ENCODE results near the gene CHTOP.
A peak's percentile ranks its signal among the peaks of the same experiment; 100 is the strongest.

The CHTOP gene

GRCh38 chr1:153679337-153680119, 45.7 kb downstream of the CHTOP start:
- Histone ChIP-seq H3K9me3 (ENCODE audit: insufficient read depth, low read depth, low read length) (no peaks in the 10 kb centered on the region), H3K27ac (ENCODE audit: low read depth, low read length) (no peak overlapping the region), H3K4me1 (ENCODE audit: insufficient read depth, low read length) (peaks cover 5% of the 10 kb centered on the region; the same call in 1 of the 2 replicates), H3K27me3 (ENCODE audit: insufficient read depth, low read length) (peaks cover 40% of the 10 kb centered on the region), H3K36me3 (ENCODE audit: insufficient read depth, low read length) (no peaks in the 10 kb centered on the region), H3K4me3 (ENCODE audit: low read length) (peak overlapping the region; percentile 65), H3K9ac (ENCODE audit: low read depth, low read length) (no peak overlapping the region)
- under 1% methylated on average over 73 of the region's 73 CpGs for WGBS

- Histone ChIP-seq H3K36me3 (ENCODE audit: insufficient read depth, low read length) (no peaks in the 10 kb centered on the region), H3K4me3 (ENCODE audit: low read length) (peak overlapping the region; percentile 65), H3K9me3 (ENCODE audit: insufficient read depth, low read depth, low read length) (no peaks in the 10 kb centered on the region), H3K9ac (ENCODE audit: low read depth, low read length) (no peak overlapping the region), H3K27ac (ENCODE audit: low read depth, low read length) (no peak overlapping the region), H3K27me3 (ENCODE audit: insufficient read depth, low read length) (peaks cover 40% of the 10 kb centered on the region), H3K4me1 (ENCODE audit: insufficient read depth, low read length) (peaks cover 5% of the 10 kb centered on the region; the same call in 1 of the 2 replicates)
- WGBS = 2% methylated on average over 9 of the region's 10 CpGs
Observed at GRCh38 chr1:153680120-153680403, 46.2 kb downstream of the CHTOP start.

- Histone ChIP-seq H3K9me3 (ENCODE audit: insufficient read depth, low read depth, low read length) (no peaks in the 10 kb centered on the region), H3K4me1 (ENCODE audit: insufficient read depth, low read length) (peaks cover 5% of the 10 kb centered on the region; the same call in 1 of the 2 replicates), H3K9ac (ENCODE audit: low read depth, low read length) (no peak overlapping the region), H3K4me3 (ENCODE audit: low read length) (no peak overlapping the region), H3K27me3 (ENCODE audit: insufficient read depth, low read length) (peaks cover 40% of the 10 kb centered on the region), H3K27ac (ENCODE audit: low read depth, low read length) (no peak overlapping the region), H3K36me3 (ENCODE audit: insufficient read depth, low read length) (peaks cover 9% of the 10 kb centered on the region)
- WGBS = 93% methylated on average over 7 of the region's 7 CpGs
Observed at GRCh38 chr1:153682730-153683129, 48.9 kb downstream of the CHTOP start.

- no peak overlapping the region for H3K4me3 ChIP-seq (ENCODE audit: low read length)
- H3K9ac ChIP-seq (ENCODE audit: low read depth, low read length) = no peak overlapping the region
- no peak overlapping the region for H3K27ac ChIP-seq (ENCODE audit: low read depth, low read length)
- peaks cover 28% of the 10 kb centered on the region for H3K27me3 ChIP-seq (ENCODE audit: insufficient read depth, low read length)
- H3K36me3 ChIP-seq (ENCODE audit: insufficient read depth, low read length) = peaks cover 14% of the 10 kb centered on the region
- H3K9me3 ChIP-seq (ENCODE audit: insufficient read depth, low read depth, low read length) = no peaks in the 10 kb centered on the region
- no peaks in the 10 kb centered on the region; the same call in 1 of the 2 replicates for H3K4me1 ChIP-seq (ENCODE audit: insufficient read depth, low read length)
- 88% methylated on average over 5 of the region's 5 CpGs for WGBS
Observed at GRCh38 chr1:153683854-153684253, 50.0 kb downstream of the CHTOP start.

- WGBS = 89% methylated on average over 12 of the region's 12 CpGs
- Histone ChIP-seq H3K9ac (ENCODE audit: low read depth, low read length) (no peak overlapping the region), H3K4me1 (ENCODE audit: insufficient read depth, low read length) (no peaks in the 10 kb centered on the region; the same call in 1 of the 2 replicates), H3K9me3 (ENCODE audit: insufficient read depth, low read depth, low read length) (no peaks in the 10 kb centered on the region), H3K27ac (ENCODE audit: low read depth, low read length) (no peak overlapping the region), H3K4me3 (ENCODE audit: low read length) (no peak overlapping the region), H3K27me3 (ENCODE audit: insufficient read depth, low read length) (peaks cover 18% of the 10 kb centered on the region), H3K36me3 (ENCODE audit: insufficient read depth, low read length) (peaks cover 14% of the 10 kb centered on the region)
Observed at GRCh38 chr1:153684892-153685291, 51.0 kb downstream of the CHTOP start.

GRCh38 chr1:153685544-153686340, 51.9 kb downstream of the CHTOP start:
- 87% methylated on average over 11 of the region's 11 CpGs for WGBS
- Histone ChIP-seq H3K27ac (ENCODE audit: low read depth, low read length) (no peak overlapping the region), H3K36me3 (ENCODE audit: insufficient read depth, low read length) (peaks cover 14% of the 10 kb centered on the region), H3K4me3 (ENCODE audit: low read length) (no peak overlapping the region), H3K9ac (ENCODE audit: low read depth, low read length) (no peak overlapping the region), H3K4me1 (ENCODE audit: insufficient read depth, low read length) (no peaks in the 10 kb centered on the region), H3K9me3 (ENCODE audit: insufficient read depth, low read depth, low read length) (no peaks in the 10 kb centered on the region), H3K27me3 (ENCODE audit: insufficient read depth, low read length) (peaks cover 10% of the 10 kb centered on the region)

- Histone ChIP-seq H3K4me3 (ENCODE audit: low read length) (no peak overlapping the region), H3K9me3 (ENCODE audit: insufficient read depth, low read depth, low read length) (no peaks in the 10 kb centered on the region), H3K27me3 (ENCODE audit: insufficient read depth, low read length) (no peaks in the 10 kb centered on the region), H3K4me1 (ENCODE audit: insufficient read depth, low read length) (no peaks in the 10 kb centered on the region), H3K36me3 (ENCODE audit: insufficient read depth, low read length) (peaks cover 14% of the 10 kb centered on the region), H3K9ac (ENCODE audit: low read depth, low read length) (no peak overlapping the region), H3K27ac (ENCODE audit: low read depth, low read length) (no peak overlapping the region)
- WGBS = 90% methylated on average over 16 of the region's 16 CpGs
Observed at GRCh38 chr1:153687346-153688125, 53.7 kb downstream of the CHTOP start.

- Histone ChIP-seq H3K4me3 (ENCODE audit: low read length) (no peak overlapping the region), H3K27me3 (ENCODE audit: insufficient read depth, low read length) (no peaks in the 10 kb centered on the region), H3K27ac (ENCODE audit: low read depth, low read length) (no peak overlapping the region), H3K9me3 (ENCODE audit: insufficient read depth, low read depth, low read length) (no peaks in the 10 kb centered on the region), H3K36me3 (ENCODE audit: insufficient read depth, low read length) (peaks cover 14% of the 10 kb centered on the region), H3K4me1 (ENCODE audit: insufficient read depth, low read length) (no peaks in the 10 kb centered on the region), H3K9ac (ENCODE audit: low read depth, low read length) (no peak overlapping the region)
- 89% methylated on average over 7 of the region's 7 CpGs for WGBS
Observed at GRCh38 chr1:153688276-153688675, 54.4 kb downstream of the CHTOP start.

- no peaks in the 10 kb centered on the region for H3K27me3 ChIP-seq (ENCODE audit: insufficient read depth, low read length)
- peaks cover 14% of the 10 kb centered on the region for H3K36me3 ChIP-seq (ENCODE audit: insufficient read depth, low read length)
- H3K9me3 ChIP-seq (ENCODE audit: insufficient read depth, low read depth, low read length) = no peaks in the 10 kb centered on the region
- no peak overlapping the region for H3K27ac ChIP-seq (ENCODE audit: low read depth, low read length)
- no peaks in the 10 kb centered on the region for H3K4me1 ChIP-seq (ENCODE audit: insufficient read depth, low read length)
- no peak overlapping the region for H3K9ac ChIP-seq (ENCODE audit: low read depth, low read length)
- no peak overlapping the region for H3K4me3 ChIP-seq (ENCODE audit: low read length)
- WGBS = 92% methylated on average over 17 of the region's 18 CpGs
Observed at GRCh38 chr1:153688736-153689328, 55.0 kb downstream of the CHTOP start.

- Histone ChIP-seq H3K9ac (ENCODE audit: low read depth, low read length) (no peak overlapping the region), H3K9me3 (ENCODE audit: insufficient read depth, low read depth, low read length) (no peaks in the 10 kb centered on the region), H3K36me3 (ENCODE audit: insufficient read depth, low read length) (0 out of 2 replicates have a peak, but pooled peaks cover under 1% of the 10 kb centered on the region), H3K27me3 (ENCODE audit: insufficient read depth, low read length) (no peaks in the 10 kb centered on the region), H3K4me3 (ENCODE audit: low read length) (no peak overlapping the region), H3K4me1 (ENCODE audit: insufficient read depth, low read length) (peaks cover 18% of the 10 kb centered on the region), H3K27ac (ENCODE audit: low read depth, low read length) (no peak overlapping the region)
- 92% methylated on average over 4 of the region's 4 CpGs for WGBS
Observed at GRCh38 chr1:153693466-153693865, 59.6 kb downstream of the CHTOP start.

All from HUES64 (cell line).